ENCODE data around the gene RPH3AL. TPM values are rescaled to one million over a fixed set of nuclear protein-coding genes. Genes with fewer than 3 reads are reported as not detected.
"Not testable (repeated sequence)": the region's sequence is repeated elsewhere in the genome, so short reads cannot be mapped to it uniquely, and the experiment has no call there.

Gene RPH3AL
- total RNA-seq, 1 experiment from 2014 or later, result 3.9 TPM

- no peak for DNase-seq (ENCODE audit: low spot score)
Observed at GRCh38 chr17:202501-202951, 150.1 kb downstream of the RPH3AL start.

DNA sequence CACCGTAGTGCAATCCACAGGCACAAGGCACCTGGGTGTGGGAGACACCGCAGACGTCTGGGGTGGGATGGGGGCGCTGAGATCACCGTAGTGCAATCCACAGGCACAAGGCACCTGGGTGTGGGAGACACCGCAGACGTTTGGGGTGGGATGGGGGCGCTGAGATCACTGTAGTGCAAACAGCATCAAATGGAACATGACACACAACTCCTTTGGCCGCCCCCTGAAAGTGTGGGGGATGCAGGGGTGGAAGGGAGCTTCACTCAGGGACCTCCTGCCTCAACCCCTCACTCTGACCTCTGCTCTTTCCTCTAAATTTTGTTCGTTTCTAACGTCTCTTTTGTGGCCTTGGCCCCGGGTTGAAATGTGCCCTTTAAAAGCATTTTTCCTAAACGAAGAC is 150.9 kb downstream of the RPH3AL start:
- DNase-seq (ENCODE audit: low spot score), result not testable (repeated sequence)

DNA sequence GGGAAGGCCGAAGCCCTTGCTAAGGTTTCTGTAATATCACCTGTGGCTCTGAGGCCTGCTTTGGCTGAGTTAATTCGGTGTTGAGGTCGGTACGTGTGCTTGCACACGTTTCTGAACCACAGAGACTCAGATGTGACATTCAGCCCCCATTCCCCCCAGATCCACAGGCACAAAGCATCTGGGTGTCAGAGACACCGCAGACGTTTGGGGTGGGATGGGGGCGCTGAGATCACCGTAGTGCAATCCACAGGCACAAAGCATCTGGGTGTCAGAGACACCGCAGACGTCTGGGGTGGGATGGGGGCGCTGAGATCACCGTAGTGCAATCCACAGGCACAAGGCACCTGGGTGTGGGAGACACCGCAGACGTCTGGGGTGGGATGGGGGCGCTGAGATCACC is 151.3 kb downstream of the RPH3AL start:
- DNase-seq (ENCODE audit: low spot score), result not testable (repeated sequence)

- DNase-seq (ENCODE audit: low spot score), result no peak
Observed at GRCh38 chr17:200586-200985, 152.0 kb downstream of the RPH3AL start.

DNA sequence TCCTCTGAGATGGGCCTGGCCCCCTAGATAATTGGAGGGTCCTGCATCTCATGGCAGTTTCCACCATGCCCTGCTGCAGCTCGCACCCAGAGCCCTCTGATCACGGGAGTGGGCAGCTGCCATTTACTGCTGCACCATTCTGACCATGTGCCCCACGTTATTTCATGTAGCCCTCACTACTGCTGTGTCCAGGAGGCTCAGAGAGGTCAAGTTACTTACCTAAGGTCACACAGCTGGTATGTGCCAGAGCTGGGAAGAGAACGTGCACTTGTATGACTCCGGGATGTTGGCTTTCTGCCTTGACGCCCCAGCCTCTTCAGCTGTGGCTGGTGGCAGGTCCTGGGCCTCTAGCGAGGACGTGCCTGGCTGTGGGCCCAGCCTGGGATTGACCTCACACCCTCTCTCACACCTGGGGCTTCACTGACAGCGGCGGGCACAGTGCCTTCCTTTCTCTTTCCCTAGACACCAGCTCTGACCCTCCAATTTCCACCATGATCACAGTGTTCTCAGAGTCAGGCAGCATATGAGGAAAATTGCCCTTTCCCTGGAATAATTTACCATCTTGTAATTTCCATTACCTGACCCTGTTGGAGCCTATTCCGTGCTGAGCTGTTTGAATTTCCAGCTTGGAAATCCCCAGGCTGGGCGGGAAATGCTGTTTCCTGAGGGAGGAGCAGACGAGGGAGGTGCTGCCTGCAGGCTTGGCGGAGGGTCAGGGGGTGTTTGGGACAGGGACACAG is 152.6 kb downstream of the RPH3AL start:
- peak; percentile 47 for DNase-seq (ENCODE audit: low spot score)

GRCh38 chr17:199191-199604 is 153.4 kb downstream of the RPH3AL start:
- no peak for DNase-seq (ENCODE audit: low spot score)

DNA sequence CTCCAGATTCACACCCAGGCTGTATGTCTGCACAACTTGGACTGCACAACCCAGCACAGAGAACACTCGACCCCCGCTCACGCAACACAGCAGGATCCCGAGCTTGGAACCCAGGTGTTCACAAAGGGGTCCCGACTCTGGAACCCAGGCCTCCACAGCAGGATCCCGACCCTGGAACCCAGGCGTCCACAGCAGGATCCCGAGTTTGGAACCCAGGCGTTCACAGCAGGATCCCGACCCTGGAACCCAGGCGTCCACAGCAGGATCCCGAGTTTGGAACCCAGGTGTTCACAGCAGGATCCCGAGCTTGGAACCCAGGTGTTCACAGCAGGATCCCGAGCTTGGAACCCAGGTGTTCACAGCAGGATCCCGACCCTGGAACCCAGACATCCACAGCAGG is 154.4 kb downstream of the RPH3AL start:
- not testable (repeated sequence) for DNase-seq (ENCODE audit: low spot score)

- DNase-seq (ENCODE audit: low spot score), result no peak
Observed at GRCh38 chr17:197352-197751, 155.3 kb downstream of the RPH3AL start.

- no peak for DNase-seq (ENCODE audit: low spot score)
Observed at GRCh38 chr17:194828-195602, 157.6 kb downstream of the RPH3AL start.

DNA sequence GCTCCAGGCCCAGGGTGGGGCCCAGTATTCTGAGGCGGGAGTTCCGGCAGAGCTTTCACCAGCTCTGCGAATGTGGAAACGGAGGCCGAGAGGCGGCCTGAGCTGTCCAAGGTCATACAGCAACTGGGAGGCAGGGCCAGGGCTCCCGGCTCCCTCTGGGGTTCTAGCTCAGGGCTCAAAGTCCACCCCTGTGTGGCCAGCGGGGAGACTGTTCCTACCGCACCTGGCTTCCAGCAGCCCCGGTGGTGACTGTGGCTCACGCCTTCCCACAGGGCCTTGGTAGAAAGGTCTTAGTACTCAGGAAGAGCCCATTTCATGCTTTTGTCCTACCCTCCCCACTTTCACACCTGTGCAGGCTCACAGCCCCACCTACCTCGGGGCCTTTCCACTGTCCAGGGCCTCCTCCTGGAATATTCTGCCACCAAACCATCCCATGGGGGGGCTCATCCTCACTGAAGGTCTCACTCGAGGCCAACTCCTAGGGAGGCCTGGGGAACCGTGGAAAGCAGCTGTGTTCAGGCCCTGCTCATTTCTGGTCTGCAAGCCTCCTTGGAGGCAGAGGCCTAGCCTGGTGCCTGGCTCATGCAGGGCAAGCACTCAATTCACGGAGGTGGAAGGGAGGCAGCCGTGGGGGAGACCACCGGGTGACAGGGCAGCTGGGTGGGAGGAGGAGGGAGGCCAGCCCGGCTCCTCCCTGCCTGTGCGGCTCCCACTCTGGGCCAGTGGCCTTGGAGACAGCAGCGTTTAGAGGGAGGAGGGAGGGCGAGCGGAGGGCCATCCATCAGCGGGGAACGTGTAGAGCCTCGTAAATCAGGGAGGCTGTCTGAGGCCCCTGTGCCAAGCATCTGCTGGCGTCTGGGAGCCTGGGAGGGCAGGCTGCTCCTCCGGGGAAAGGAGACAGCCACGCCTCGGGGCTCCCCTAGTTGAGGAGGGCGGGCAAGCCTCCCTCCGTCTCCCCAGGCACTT is 158.5 kb downstream of the RPH3AL start:
- DNase-seq (ENCODE audit: low spot score), result no peak

- DNase-seq (ENCODE audit: low spot score), result no peak
Observed at GRCh38 chr17:193426-193810, 159.2 kb downstream of the RPH3AL start.

GRCh38 chr17:192666-193425 is 159.8 kb downstream of the RPH3AL start:
- DNase-seq (ENCODE audit: low spot score), result no peak

DNA sequence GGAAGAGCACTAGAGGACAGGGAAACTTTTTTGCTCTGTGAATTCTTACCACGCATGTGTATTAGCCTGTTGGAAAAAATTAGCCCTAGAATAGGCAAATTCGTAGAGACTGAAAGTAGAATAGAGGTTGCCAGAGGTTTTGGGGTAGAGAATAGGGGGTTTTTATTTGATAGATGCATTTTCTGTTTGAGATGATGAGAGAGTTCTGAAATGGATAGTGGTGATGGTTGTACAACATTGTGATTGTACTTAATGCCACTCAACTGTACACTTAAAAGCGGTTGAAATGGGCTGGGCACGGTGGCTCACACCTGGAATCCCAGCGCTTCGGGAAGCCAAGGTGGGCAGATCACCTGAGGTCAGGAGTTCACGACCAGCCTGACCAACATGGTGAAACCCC is 163.2 kb downstream of the RPH3AL start:
- no peak for DNase-seq (ENCODE audit: low spot score)

DNA sequence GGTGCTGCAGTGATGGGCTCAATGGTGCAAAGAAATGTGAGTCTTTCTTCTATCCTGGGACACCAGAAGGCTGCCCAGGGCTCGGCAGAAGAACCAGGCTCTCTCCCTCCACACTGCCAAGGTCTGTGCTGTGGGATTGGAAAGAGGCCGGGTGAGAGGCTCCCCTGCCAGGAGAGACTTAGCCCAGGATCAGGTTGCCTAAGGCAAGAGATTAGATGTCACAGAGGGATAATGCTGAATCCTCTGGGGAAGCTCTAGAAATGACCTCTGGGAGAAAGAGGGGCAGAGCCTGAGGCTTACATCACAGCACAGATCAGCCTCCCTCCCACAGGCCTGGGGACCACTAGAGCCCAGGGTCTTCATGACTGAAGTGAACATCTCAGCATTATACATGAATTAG is 165.5 kb downstream of the RPH3AL start:
- DNase-seq (ENCODE audit: low spot score), result no peak

- peak; percentile 41 for DNase-seq (ENCODE audit: low spot score)
Observed at GRCh38 chr17:185445-186138, 167.0 kb downstream of the RPH3AL start.

- DNase-seq (ENCODE audit: low spot score), result no peak
Observed at GRCh38 chr17:183021-183420, 169.6 kb downstream of the RPH3AL start.

GRCh38 chr17:182050-182751 is 170.4 kb downstream of the RPH3AL start:
- no peak for DNase-seq (ENCODE audit: low spot score)

- DNase-seq (ENCODE audit: low spot score), result no peak
Observed at GRCh38 chr17:181245-182049, 171.2 kb downstream of the RPH3AL start, which contains the start of gene DOC2B. TSS of gene DOC2B (minus strand) at chr17:181650. CDS start at chr17:181479, 171 bp downstream.
